Stomach (tissue), 4 donors: ENCODE results near the gene RPL26.

Experiments
- CTCF ChIP-seq, 7 experiments: fragments of 450-650 bp in 4 of 7; fragments of 200-600 bp in 3 of 7; sonication (generic) in 3 of 7; IDR thresholded peaks; one replicate each; pipeline ENCODE4 v1.5.1; 2016 to 2019; ENCODE audit warnings: antibody characterized with exemption in 7 of 7, control low read depth in 2 of 7, mild to moderate bottlenecking in 1 of 7
- EP300 ChIP-seq: sonication (generic); formaldehyde crosslinking; IDR thresholded peaks from one replicate; pipeline ENCODE4 v1.6.1; 2017; ENCODE audit warnings: antibody characterized with exemption
- POLR2A ChIP-seq, 4 donors: fragments of 450-650 bp; IDR thresholded peaks; one replicate each; pipeline ENCODE4 v1.6.1; 2016; ENCODE audit warnings: antibody characterized with exemption in 4 of 4, control low read depth in 2 of 4, mild to moderate bottlenecking in 1 of 4, moderate library complexity in 1 of 4
- POLR2AphosphoS5 ChIP-seq, 3 donors: sonication (generic); formaldehyde crosslinking; IDR thresholded peaks; one replicate each; pipeline ENCODE4 v1.6.1; 2016; ENCODE audit warnings: antibody characterized with exemption in 3 of 3

GRCh38 chr17:8392674-8393469 is 9.9 kb upstream of the RPL26 start:
- no peak for TF ChIP-seq CTCF (IDR thresholded peaks at IDR 0.05)
- no peak for TF ChIP-seq POLR2A (IDR thresholded peaks at IDR 0.05)
- no peak for TF ChIP-seq EP300
- TF ChIP-seq POLR2AphosphoS5 (IDR thresholded peaks at IDR 0.05) = no peak
